ENCODE results near the gene GABRB1. TPM values are rescaled to one million over a fixed set of nuclear protein-coding genes. Genes with fewer than 3 reads are reported as not detected.
"Not testable (repeated sequence)": the region's sequence is repeated elsewhere in the genome, so short reads cannot be mapped to it uniquely, and the experiment has no call there.

GABRB1 gene
- total RNA-seq, 2 donors from 2014 or later: not detected

GRCh38 chr4:47251348-47252135 lies 220.2 kb downstream of the GABRB1 start:
- no peak for DNase-seq
- no peak overlapping the region for H3K4me3 Mint-ChIP-seq

DNA sequence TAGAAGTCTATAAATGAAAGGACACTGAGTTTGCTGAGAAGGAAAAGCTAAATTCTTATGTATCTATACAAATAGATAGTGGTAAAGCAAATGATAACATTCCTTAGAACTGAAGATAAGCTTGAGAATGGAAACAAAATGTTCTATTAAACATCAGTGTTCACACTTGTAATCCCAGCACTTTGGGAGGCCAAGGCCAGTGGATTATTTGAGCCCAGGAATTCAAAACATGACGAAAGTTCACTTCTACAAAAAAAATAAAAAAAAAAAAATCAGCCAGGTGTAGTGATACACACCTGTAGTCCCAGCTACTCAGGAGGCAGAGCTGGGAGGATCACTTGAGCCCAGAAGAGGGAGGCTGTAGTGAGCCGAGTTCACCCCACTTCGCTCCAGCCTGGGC lies 232.4 kb downstream of the GABRB1 start:
- ATAC-seq: no peak
- no peaks in the 10 kb centered on the region for H3K9me3 ChIP-seq (ENCODE audit: control insufficient read depth, low read length, poor library complexity, severe bottlenecking)
- Mint-ChIP-seq H3K4me3 (no peak overlapping the region), H3K36me3 (ENCODE audit: low read depth) (no peaks in the 10 kb centered on the region), H3K4me1 (no peaks in the 10 kb centered on the region), H3K27ac (no peak overlapping the region), H3K27me3 (peaks cover 6% of the 10 kb centered on the region)
- DNase-seq: no peak

More at GRCh38 chr4:47251348-47252135, 220.2 kb downstream of the GABRB1 start:
- Mint-ChIP-seq H3K4me1 (no peaks in the 10 kb centered on the region), H3K36me3 (ENCODE audit: low read depth) (no peaks in the 10 kb centered on the region), H3K27me3 (peaks cover 7% of the 10 kb centered on the region), H3K27ac (no peak overlapping the region)
- no peaks in the 10 kb centered on the region for H3K9me3 ChIP-seq (ENCODE audit: control insufficient read depth, low read length, poor library complexity, severe bottlenecking)
- no peak for ATAC-seq

GRCh38 chr4:47270201-47270888 lies 239.0 kb downstream of the GABRB1 start:
- Mint-ChIP-seq H3K36me3 (ENCODE audit: low read depth) (no peaks in the 10 kb centered on the region), H3K4me3 (no peak overlapping the region), H3K27me3 (peaks cover 13% of the 10 kb centered on the region), H3K27ac (no peak overlapping the region), H3K4me1 (no peaks in the 10 kb centered on the region)
- DNase-seq (no peak), ATAC-seq (no peak)
- H3K9me3 ChIP-seq (ENCODE audit: control insufficient read depth, low read length, poor library complexity, severe bottlenecking): no peaks in the 10 kb centered on the region

GRCh38 chr4:47271291-47271690 lies 239.9 kb downstream of the GABRB1 start:
- Mint-ChIP-seq H3K4me3 (no peak overlapping the region), H3K27me3 (peaks cover 10% of the 10 kb centered on the region), H3K27ac (no peak overlapping the region), H3K4me1 (no peaks in the 10 kb centered on the region), H3K36me3 (ENCODE audit: low read depth) (no peaks in the 10 kb centered on the region)
- ATAC-seq (no peak), DNase-seq (no peak)
- no peaks in the 10 kb centered on the region for H3K9me3 ChIP-seq (ENCODE audit: control insufficient read depth, low read length, poor library complexity, severe bottlenecking)

DNA sequence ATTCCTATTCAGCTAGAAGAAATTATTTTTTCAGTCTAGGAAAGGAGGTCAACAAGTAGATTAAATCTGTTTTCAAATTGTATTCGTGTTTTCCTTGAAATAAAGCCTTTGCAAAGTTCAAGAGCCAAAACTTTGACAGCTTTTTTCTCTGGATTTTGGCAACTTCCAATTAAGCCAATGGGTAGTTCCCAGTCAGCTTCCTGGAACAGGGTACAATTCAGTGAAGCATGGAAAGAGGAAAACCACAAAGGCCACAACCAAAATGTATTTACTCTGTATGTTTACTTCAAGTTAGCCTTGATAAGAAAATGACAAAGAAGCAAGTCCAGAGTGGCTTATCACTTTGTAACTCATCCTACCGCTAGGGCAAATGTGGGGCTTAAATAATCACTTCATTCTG lies 243.5 kb downstream of the GABRB1 start:
- peaks cover 7% of the 10 kb centered on the region for H3K27me3 Mint-ChIP-seq
- DNase-seq (no peak), ATAC-seq (no peak)
- no peak overlapping the region for H3K4me3 Mint-ChIP-seq
- no peaks in the 10 kb centered on the region for H3K36me3 Mint-ChIP-seq (ENCODE audit: low read depth)
- no peak overlapping the region for H3K27ac Mint-ChIP-seq
- no peaks in the 10 kb centered on the region for H3K4me1 Mint-ChIP-seq
- H3K9me3 ChIP-seq (ENCODE audit: control insufficient read depth, low read length, poor library complexity, severe bottlenecking): no peaks in the 10 kb centered on the region

DNA sequence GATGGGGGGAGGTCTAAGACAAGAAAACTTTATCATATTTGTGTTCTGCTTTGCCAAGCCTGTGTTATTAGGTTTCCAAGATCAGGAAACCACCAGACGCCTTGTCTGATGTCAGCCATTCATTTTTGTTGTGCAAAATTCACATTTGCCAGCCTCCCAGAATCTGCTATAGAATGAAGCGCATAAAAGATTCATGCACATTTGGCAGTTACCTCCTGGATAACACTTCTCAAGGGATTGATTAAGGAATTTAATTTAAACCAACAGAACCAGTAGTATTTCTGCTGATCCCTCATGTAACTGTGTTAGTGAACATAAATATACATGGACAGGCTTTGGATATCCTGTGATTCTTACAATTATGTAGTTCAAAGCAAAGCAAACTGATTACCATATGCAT lies 244.2 kb downstream of the GABRB1 start:
- Mint-ChIP-seq H3K27ac (no peak overlapping the region), H3K4me3 (no peak overlapping the region), H3K4me1 (no peaks in the 10 kb centered on the region), H3K27me3 (peaks cover 7% of the 10 kb centered on the region), H3K36me3 (ENCODE audit: low read depth) (no peaks in the 10 kb centered on the region)
- DNase-seq (no peak), ATAC-seq (no peak)
- no peaks in the 10 kb centered on the region for H3K9me3 ChIP-seq (ENCODE audit: control insufficient read depth, low read length, poor library complexity, severe bottlenecking)

DNA sequence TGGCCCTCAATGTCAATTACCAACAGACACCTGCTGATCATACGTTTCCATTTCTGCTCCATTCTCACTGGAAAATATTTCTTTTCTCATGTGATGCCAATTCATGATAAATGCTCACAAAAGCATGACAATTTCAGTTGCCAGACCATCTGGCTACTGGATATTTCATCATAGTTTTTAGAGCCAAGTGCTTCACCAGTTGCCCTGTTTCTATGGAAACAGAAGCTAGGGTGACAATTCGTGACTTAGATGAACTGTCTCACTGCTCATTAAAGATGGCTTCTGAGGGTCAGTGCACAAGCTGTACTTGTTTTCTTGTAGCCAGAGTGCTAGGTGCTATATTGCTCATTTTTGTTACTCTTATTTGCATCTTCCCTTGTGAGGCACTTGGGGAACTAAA lies 247.3 kb downstream of the GABRB1 start:
- no peak overlapping the region for H3K27ac Mint-ChIP-seq
- ATAC-seq: no peak
- H3K27me3 Mint-ChIP-seq: peaks cover under 1% of the 10 kb centered on the region
- H3K4me1 Mint-ChIP-seq: no peaks in the 10 kb centered on the region
- H3K9me3 ChIP-seq (ENCODE audit: control insufficient read depth, low read length, poor library complexity, severe bottlenecking): no peaks in the 10 kb centered on the region
- no peak for DNase-seq
- no peaks in the 10 kb centered on the region for H3K36me3 Mint-ChIP-seq (ENCODE audit: low read depth)
- no peak overlapping the region for H3K4me3 Mint-ChIP-seq

- ATAC-seq (no peak), DNase-seq (no peak)
- H3K9me3 ChIP-seq (ENCODE audit: control insufficient read depth, low read length, poor library complexity, severe bottlenecking): no peaks in the 10 kb centered on the region
- Mint-ChIP-seq H3K4me3 (no peak overlapping the region), H3K36me3 (ENCODE audit: low read depth) (no peaks in the 10 kb centered on the region), H3K4me1 (no peaks in the 10 kb centered on the region), H3K27ac (no peak overlapping the region), H3K27me3 (peaks cover 19% of the 10 kb centered on the region)
Observed at GRCh38 chr4:47287735-47288134, 256.4 kb downstream of the GABRB1 start.

- ATAC-seq (no peak), DNase-seq (no peak)
- Mint-ChIP-seq H3K36me3 (ENCODE audit: low read depth) (no peaks in the 10 kb centered on the region), H3K27ac (no peak overlapping the region), H3K4me1 (no peaks in the 10 kb centered on the region), H3K27me3 (peaks cover 19% of the 10 kb centered on the region), H3K4me3 (no peak overlapping the region)
- H3K9me3 ChIP-seq (ENCODE audit: control insufficient read depth, low read length, poor library complexity, severe bottlenecking): no peaks in the 10 kb centered on the region
Observed at GRCh38 chr4:47289805-47290204, 258.4 kb downstream of the GABRB1 start.

DNA sequence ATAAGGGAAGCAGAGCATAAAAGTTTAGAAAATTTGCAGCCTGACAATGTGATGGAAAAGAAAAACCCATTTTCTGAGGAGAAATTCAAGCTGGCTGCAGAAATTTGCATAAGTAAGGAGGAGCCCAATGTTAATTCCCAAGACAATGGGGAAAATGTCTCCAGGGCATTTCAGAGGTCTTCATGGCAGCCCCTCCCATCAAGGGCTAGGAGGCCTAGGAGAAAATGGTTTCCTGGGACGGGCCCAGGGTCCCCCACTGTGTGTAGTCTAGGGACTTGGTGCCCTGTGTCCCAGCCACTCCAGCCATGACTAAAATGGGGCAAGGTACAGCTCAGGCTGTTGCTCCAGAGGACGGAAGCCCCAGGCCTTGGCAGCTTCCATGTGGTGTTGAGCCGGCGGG lies 259.5 kb downstream of the GABRB1 start:
- H3K36me3 Mint-ChIP-seq (ENCODE audit: low read depth); DNase-seq; H3K9me3 ChIP-seq (ENCODE audit: control insufficient read depth, low read length, poor library complexity, severe bottlenecking); ATAC-seq; H3K27ac Mint-ChIP-seq; H3K4me3 Mint-ChIP-seq; H3K4me1 Mint-ChIP-seq: not testable (repeated sequence)
- H3K27me3 Mint-ChIP-seq: peaks cover 19% of the 10 kb centered on the region

DNA sequence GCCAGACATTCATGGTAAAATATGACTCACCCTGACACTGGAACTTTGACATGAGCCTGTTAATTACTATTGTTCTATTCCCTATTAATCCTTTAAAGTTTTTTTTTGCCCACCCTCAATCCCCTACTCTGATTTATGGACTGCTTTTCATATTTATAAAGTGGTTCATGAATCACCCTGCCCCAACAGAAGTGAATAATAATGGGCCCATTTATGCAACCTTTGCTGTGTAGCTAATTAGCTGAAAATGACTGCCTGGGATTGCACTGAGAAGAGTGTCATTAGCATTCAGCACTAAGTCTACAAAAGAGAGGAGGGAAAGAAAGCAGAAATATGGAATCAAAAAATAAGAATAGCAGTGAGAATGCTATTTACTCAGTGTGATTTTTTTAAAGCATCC lies 277.8 kb downstream of the GABRB1 start:
- no peaks in the 10 kb centered on the region for H3K4me1 Mint-ChIP-seq
- DNase-seq (no peak), ATAC-seq (no peak)
- no peaks in the 10 kb centered on the region for H3K9me3 ChIP-seq (ENCODE audit: control insufficient read depth, low read length, poor library complexity, severe bottlenecking)
- peaks cover 25% of the 10 kb centered on the region for H3K27me3 Mint-ChIP-seq
- no peak overlapping the region for H3K27ac Mint-ChIP-seq
- no peak overlapping the region for H3K4me3 Mint-ChIP-seq
- H3K36me3 Mint-ChIP-seq (ENCODE audit: low read depth): no peaks in the 10 kb centered on the region

DNA sequence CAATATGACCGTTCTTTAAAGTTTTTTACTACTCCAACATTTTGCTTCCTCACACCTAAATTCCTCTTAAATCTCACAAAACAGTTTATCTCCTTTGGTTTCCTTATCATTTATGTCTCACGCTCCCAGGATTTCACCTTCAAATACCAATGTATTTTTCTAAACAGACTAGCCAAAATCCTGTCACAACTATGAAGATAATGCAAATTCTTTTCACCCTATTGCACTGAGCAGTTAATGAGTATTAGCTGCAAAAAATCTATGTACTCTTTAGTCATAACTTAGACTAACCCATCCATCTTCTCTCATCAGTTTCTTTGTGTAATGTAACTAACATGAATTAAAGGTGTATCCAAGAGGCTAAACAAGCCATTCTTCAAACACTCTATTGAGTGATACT lies 280.8 kb downstream of the GABRB1 start:
- Mint-ChIP-seq H3K36me3 (ENCODE audit: low read depth) (no peaks in the 10 kb centered on the region), H3K4me3 (no peak overlapping the region), H3K4me1 (no peaks in the 10 kb centered on the region), H3K27me3 (peaks cover 10% of the 10 kb centered on the region), H3K27ac (no peak overlapping the region)
- H3K9me3 ChIP-seq (ENCODE audit: control insufficient read depth, low read length, poor library complexity, severe bottlenecking): no peaks in the 10 kb centered on the region
- DNase-seq: no peak
- no peak for ATAC-seq

GRCh38 chr4:47313384-47313783 lies 282.0 kb downstream of the GABRB1 start:
- DNase-seq (no peak), ATAC-seq (no peak)
- Mint-ChIP-seq H3K4me3 (no peak overlapping the region), H3K4me1 (no peaks in the 10 kb centered on the region), H3K27ac (no peak overlapping the region), H3K27me3 (peaks cover 12% of the 10 kb centered on the region), H3K36me3 (ENCODE audit: low read depth) (no peaks in the 10 kb centered on the region)
- no peaks in the 10 kb centered on the region for H3K9me3 ChIP-seq (ENCODE audit: control insufficient read depth, low read length, poor library complexity, severe bottlenecking)

- no peak for DNase-seq
- no peak for ATAC-seq
Observed at GRCh38 chr4:47315346-47315745, 284.0 kb downstream of the GABRB1 start.

More at GRCh38 chr4:47315346-47315745, 284.0 kb downstream of the GABRB1 start:
- H3K9me3 ChIP-seq (ENCODE audit: control insufficient read depth, low read length, poor library complexity, severe bottlenecking): no peaks in the 10 kb centered on the region
- Mint-ChIP-seq H3K27me3 (peaks cover 18% of the 10 kb centered on the region), H3K27ac (no peak overlapping the region), H3K36me3 (ENCODE audit: low read depth) (no peaks in the 10 kb centered on the region), H3K4me1 (no peaks in the 10 kb centered on the region), H3K4me3 (no peak overlapping the region)
